ENCODE results near the gene CKB. TPM values are rescaled to one million over a fixed set of nuclear protein-coding genes. Genes with fewer than 3 reads are reported as not detected.

The CKB gene
- total and polyA plus RNA-seq, 9 of the 15 experiments (the other 6 are each of a cell fraction or from before 2014, with no cell fraction given): 23.9 to 692 (median 132) TPM

- TF ChIP-seq KLF13 (tag; IDR thresholded peaks at IDR 0.05; ENCODE audit: borderline replicate concordance, low read depth): no peak
These were observed 8.2 kb upstream of the CKB start (continued) for GRCh38 chr14:103530831-103531230.

DNA sequence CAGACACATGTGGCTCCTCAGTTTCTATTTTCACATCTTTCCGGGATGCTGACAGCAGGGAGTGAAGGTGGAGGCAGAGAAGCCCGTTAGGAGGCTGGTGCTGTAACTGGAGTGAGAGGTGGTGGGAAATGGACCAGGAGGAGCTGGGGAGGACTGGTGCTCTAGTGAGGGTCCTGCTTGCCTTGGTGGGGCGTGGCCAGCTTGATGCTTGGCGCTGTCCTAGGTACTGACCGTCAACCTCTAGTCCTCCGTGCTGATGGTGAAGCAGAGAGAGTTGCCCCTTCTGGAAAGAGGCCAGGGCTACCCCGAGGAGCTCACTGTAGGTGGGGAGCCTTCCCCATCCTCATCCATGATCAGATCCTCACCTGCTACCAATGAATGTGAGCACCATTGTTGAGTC lies 7.8 kb upstream of the CKB start:
- CTCF ChIA-PET (ENCODE audit: low intra/inter-chr PET ratio): no interaction called here
- intact Hi-C loops (cut with micrococcal nuclease): no loop called here
- H4K20me1 ChIP-seq (replicated peaks; ENCODE audit: control insufficient read depth, insufficient read depth, low read length): no peaks in the 10 kb centered on the region; the same call in 1 of the 2 replicates
- peak overlapping the region; percentile 92 for H3K4me3 ChIP-seq
- 53% methylated on average over 4 of the region's 7 CpGs for WGBS (ENCODE audit: insufficient coverage, low coverage, missing lambda C conversion rate)
- H2AFZ ChIP-seq (ENCODE audit: low read depth, low read length): no peak overlapping the region
- no peaks in the 10 kb centered on the region for H3K27me3 ChIP-seq (ENCODE audit: control insufficient read depth in 2 of 2, insufficient read depth in 2 of 2, low read length in 2 of 2)
- no TSS peak for BruUV-seq (replicated peaks)
- in situ Hi-C loops (cut with MboI): loop anchor here (10.0 kb wide), 1 partner anchor 446 kb away; the partner anchor contains the start of gene LBHD2
- no peak for ATAC-seq
- H3K9me3 ChIP-seq (replicated peaks; ENCODE audit: control insufficient read depth, insufficient read depth, low read depth, low read length): no peaks in the 10 kb centered on the region
- no peak overlapping the region for H3K27ac ChIP-seq (ENCODE audit: extremely low read depth, low read depth, low read length)
- H3K9ac ChIP-seq (ENCODE audit: insufficient read depth in 1 of 2, low read depth in 2 of 2, low read length in 2 of 2): peak overlapping the region; percentile 76 to 95; a peak in 3 of 4 replicates
- no peak for FAIRE-seq
- POLR2A ChIA-PET: interaction anchor here (0.6 to 1.8 kb wide), 3 partner anchors 11 to 1222 kb away, joined by 3 to 9 read pairs (median 3); no protein-coding TSS in a partner anchor
- H3K36me3 ChIP-seq (ENCODE audit: control insufficient read depth, insufficient read depth, low read length): peaks cover 43% of the 10 kb centered on the region; the same call in 2 of the 3 replicates
- H3K4me2 ChIP-seq (ENCODE audit: insufficient read depth, low read length): peak overlapping the region; percentile 89
- H3K9me1 ChIP-seq (ENCODE audit: control insufficient read depth, insufficient read depth, low read length): peaks cover 6% of the 10 kb centered on the region
- H3K79me2 ChIP-seq (ENCODE audit: control insufficient read depth, insufficient read depth, low read length): peaks cover 32% of the 10 kb centered on the region
- peak; percentile 48 to 58 (median 54) for DNase-seq (ENCODE audit: extremely low read depth in 1 of 4, low spot score in 3 of 4)
- peaks cover 14 to 78% of the 10 kb centered on the region in 2 experiments; a peak in 4 of 5 replicates for H3K4me1 ChIP-seq (replicated peaks in 1 of 2; ENCODE audit: control insufficient read depth in 2 of 2, insufficient read depth in 2 of 2, low read length in 2 of 2)
- TF ChIP-seq, protein P1, sequence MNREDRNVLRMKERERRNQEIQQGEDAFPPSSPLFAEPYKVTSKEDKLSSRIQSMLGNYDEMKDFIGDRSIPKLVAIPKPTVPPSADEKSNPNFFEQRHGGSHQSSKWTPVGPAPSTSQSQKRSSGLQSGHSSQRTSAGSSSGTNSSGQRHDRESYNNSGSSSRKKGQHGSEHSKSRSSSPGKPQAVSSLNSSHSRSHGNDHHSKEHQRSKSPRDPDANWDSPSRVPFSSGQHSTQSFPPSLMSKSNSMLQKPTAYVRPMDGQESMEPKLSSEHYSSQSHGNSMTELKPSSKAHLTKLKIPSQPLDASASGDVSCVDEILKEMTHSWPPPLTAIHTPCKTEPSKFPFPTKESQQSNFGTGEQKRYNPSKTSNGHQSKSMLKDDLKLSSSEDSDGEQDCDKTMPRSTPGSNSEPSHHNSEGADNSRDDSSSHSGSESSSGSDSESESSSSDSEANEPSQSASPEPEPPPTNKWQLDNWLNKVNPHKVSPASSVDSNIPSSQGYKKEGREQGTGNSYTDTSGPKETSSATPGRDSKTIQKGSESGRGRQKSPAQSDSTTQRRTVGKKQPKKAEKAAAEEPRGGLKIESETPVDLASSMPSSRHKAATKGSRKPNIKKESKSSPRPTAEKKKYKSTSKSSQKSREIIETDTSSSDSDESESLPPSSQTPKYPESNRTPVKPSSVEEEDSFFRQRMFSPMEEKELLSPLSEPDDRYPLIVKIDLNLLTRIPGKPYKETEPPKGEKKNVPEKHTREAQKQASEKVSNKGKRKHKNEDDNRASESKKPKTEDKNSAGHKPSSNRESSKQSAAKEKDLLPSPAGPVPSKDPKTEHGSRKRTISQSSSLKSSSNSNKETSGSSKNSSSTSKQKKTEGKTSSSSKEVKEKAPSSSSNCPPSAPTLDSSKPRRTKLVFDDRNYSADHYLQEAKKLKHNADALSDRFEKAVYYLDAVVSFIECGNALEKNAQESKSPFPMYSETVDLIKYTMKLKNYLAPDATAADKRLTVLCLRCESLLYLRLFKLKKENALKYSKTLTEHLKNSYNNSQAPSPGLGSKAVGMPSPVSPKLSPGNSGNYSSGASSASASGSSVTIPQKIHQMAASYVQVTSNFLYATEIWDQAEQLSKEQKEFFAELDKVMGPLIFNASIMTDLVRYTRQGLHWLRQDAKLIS (CRISPR knock-in tag; IDR thresholded peaks at IDR 0.05): 0 out of 2 replicates have a peak, but pooled peaks have one; percentile 32
- TF ChIP-seq, protein P2, sequence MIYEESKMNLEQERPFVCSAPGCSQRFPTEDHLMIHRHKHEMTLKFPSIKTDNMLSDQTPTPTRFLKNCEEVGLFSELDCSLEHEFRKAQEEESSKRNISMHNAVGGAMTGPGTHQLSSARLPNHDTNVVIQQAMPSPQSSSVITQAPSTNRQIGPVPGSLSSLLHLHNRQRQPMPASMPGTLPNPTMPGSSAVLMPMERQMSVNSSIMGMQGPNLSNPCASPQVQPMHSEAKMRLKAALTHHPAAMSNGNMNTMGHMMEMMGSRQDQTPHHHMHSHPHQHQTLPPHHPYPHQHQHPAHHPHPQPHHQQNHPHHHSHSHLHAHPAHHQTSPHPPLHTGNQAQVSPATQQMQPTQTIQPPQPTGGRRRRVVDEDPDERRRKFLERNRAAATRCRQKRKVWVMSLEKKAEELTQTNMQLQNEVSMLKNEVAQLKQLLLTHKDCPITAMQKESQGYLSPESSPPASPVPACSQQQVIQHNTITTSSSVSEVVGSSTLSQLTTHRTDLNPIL (CRISPR knock-in tag; IDR thresholded peaks at IDR 0.05): no peak
- no peak for TF ChIP-seq ZNF583 (CRISPR knock-in tag; IDR thresholded peaks at IDR 0.05)
- no peak for TF ChIP-seq ZNF282 (CRISPR knock-in tag; IDR thresholded peaks at IDR 0.05)
- TF ChIP-seq ATF1 (CRISPR knock-in tag; IDR thresholded peaks at IDR 0.05): no peak
- TF ChIP-seq ATF1 (tag; IDR thresholded peaks at IDR 0.05): no peak
- 0 out of 2 replicates have a peak, but pooled peaks have one; percentile 21 for TF ChIP-seq GABPB1 (CRISPR knock-in tag; IDR thresholded peaks at IDR 0.05)
- TF ChIP-seq EHMT2 (IDR thresholded peaks at IDR 0.05): peak; percentile 96
- peak; percentile 61 to 92; a peak in 3 of 4 replicates for TF ChIP-seq SIN3A (IDR thresholded peaks at IDR 0.05; ENCODE audit: borderline replicate concordance in 2 of 2, control insufficient read depth in 1 of 2, low read depth in 2 of 2, low read length in 2 of 2)
- peak; percentile 62; the same call in 1 of the 2 replicates for TF ChIP-seq ZNF511 (CRISPR knock-in tag; IDR thresholded peaks at IDR 0.05)
- TF ChIP-seq MIER1 (IDR thresholded peaks at IDR 0.05; ENCODE audit: low read depth): peak; percentile 90
- no peak for TF ChIP-seq BDP1 (IDR thresholded peaks at IDR 0.05; ENCODE audit: insufficient read depth, insufficient read length)
- peak; percentile 35; the same call in 1 of the 2 replicates for TF ChIP-seq TFAP4 (CRISPR knock-in tag; IDR thresholded peaks at IDR 0.05; ENCODE audit: borderline replicate concordance)
